ENCODE results near the gene ANKIB1. TPM values are rescaled to one million over a fixed set of nuclear protein-coding genes. Genes with fewer than 3 reads are reported as not detected.

The ANKIB1 gene
- total RNA-seq, 1 experiment from 2014 or later, result 83.8 TPM

GRCh38 chr7:92205987-92206386 is 39.8 kb upstream of the ANKIB1 start:
- no peak overlapping the region for H3K27ac ChIP-seq (ENCODE audit: low read length)
- peaks cover 7% of the 10 kb centered on the region; the same call in 1 of the 2 replicates for H3K9me3 ChIP-seq (ENCODE audit: control insufficient read depth, insufficient read depth, low read depth, low read length)
- peaks cover 11% of the 10 kb centered on the region; the same call in 1 of the 2 replicates for H3K36me3 ChIP-seq (ENCODE audit: control insufficient read depth, insufficient read depth, low read length)
- intact Hi-C loops (cut with micrococcal nuclease; ENCODE audit: unreplicated experiment) (no loop called here), in situ Hi-C loops (cut with HindIII; ENCODE audit: low pct_unique_long_range_greater_than_20kb, low sequenced_read_pairs) (no loop called here)
- H3K4me3 ChIP-seq (ENCODE audit: low read depth in 2 of 2, low read length in 2 of 2), result no peak overlapping the region
- H3K4me1 ChIP-seq (ENCODE audit: control insufficient read depth, insufficient read depth, low read length), result no peaks in the 10 kb centered on the region
- ATAC-seq (peak; percentile 48; the same call in 1 of the 2 replicates), DNase-seq (ENCODE audit: low read depth, low spot score) (no peak)
- ChIA-PET CTCF (no interaction called here), POLR2A (no interaction called here)
- H3K27me3 ChIP-seq (ENCODE audit: control insufficient read depth, insufficient read depth, low read length), result no peaks in the 10 kb centered on the region
- no peak for TF ChIP-seq TCF7L2 (IDR thresholded peaks at IDR 0.05; ENCODE audit: low read depth, low read length)
- no peak for TF ChIP-seq POLR2AphosphoS5 (IDR thresholded peaks at IDR 0.05; ENCODE audit: low read depth, low read length)
- no peak for TF ChIP-seq CTCF (IDR thresholded peaks at IDR 0.05)
- TF ChIP-seq REST (IDR thresholded peaks at IDR 0.05; ENCODE audit: insufficient read depth in 1 of 2, low read depth in 2 of 2, low read length in 1 of 2), result no peak
- no peak for TF ChIP-seq SIN3A (IDR thresholded peaks at IDR 0.05; ENCODE audit: borderline replicate concordance, insufficient read depth, low read depth, low read length)
- no TSS peak for BruUV-seq (replicated peaks)

- in situ Hi-C loops (cut with HindIII; ENCODE audit: low pct_unique_long_range_greater_than_20kb, low sequenced_read_pairs), result no loop called here
- CTCF ChIA-PET, result no interaction called here
- peaks cover 7% of the 10 kb centered on the region; the same call in 1 of the 2 replicates for H3K9me3 ChIP-seq (ENCODE audit: control insufficient read depth, insufficient read depth, low read depth, low read length)
- DNase-seq (ENCODE audit: low read depth, low spot score), result no peak
- no peak overlapping the region for H3K4me3 ChIP-seq (ENCODE audit: low read depth in 2 of 2, low read length in 2 of 2)
- no peaks in the 10 kb centered on the region for H3K27me3 ChIP-seq (ENCODE audit: control insufficient read depth, insufficient read depth, low read length)
- peaks cover 14% of the 10 kb centered on the region; the same call in 1 of the 2 replicates for H3K36me3 ChIP-seq (ENCODE audit: control insufficient read depth, insufficient read depth, low read length)
- intact Hi-C loops (cut with micrococcal nuclease; ENCODE audit: unreplicated experiment), result no loop called here
- POLR2A ChIA-PET, result interaction anchor here (0.7 kb wide), 1 partner anchor 28 kb away, joined by 5 read pairs; no protein-coding TSS in a partner anchor
- no TSS peak for BruUV-seq (replicated peaks)
- no peak for ATAC-seq
- H3K4me1 ChIP-seq (ENCODE audit: control insufficient read depth, insufficient read depth, low read length), result no peaks in the 10 kb centered on the region
- TF ChIP-seq CTCF (IDR thresholded peaks at IDR 0.05), result no peak
- TF ChIP-seq POLR2AphosphoS5 (IDR thresholded peaks at IDR 0.05; ENCODE audit: low read depth, low read length), result no peak
- no peak for TF ChIP-seq SIN3A (IDR thresholded peaks at IDR 0.05; ENCODE audit: borderline replicate concordance, insufficient read depth, low read depth, low read length)
- no peak for TF ChIP-seq REST (IDR thresholded peaks at IDR 0.05; ENCODE audit: insufficient read depth in 1 of 2, low read depth in 2 of 2, low read length in 1 of 2)
- no peak for TF ChIP-seq TCF7L2 (IDR thresholded peaks at IDR 0.05; ENCODE audit: low read depth, low read length)
- no peak overlapping the region for H3K27ac ChIP-seq (ENCODE audit: low read length)
Measured at GRCh38 chr7:92206672-92207071, 39.1 kb upstream of the ANKIB1 start.
